Activated CD4-positive, alpha-beta T cell treated with anti-CD3 and anti-CD28 coated beads, Interleukin-2, amount 50 U/mL, for 16 hours (primary cell): ENCODE results near the gene FEM1C.

ENCODE experiments used
- DNase-seq: peaks from one replicate; pipeline ENCODE4 v3.0.0-alpha.2; 2020

Gene FEM1C

DNA sequence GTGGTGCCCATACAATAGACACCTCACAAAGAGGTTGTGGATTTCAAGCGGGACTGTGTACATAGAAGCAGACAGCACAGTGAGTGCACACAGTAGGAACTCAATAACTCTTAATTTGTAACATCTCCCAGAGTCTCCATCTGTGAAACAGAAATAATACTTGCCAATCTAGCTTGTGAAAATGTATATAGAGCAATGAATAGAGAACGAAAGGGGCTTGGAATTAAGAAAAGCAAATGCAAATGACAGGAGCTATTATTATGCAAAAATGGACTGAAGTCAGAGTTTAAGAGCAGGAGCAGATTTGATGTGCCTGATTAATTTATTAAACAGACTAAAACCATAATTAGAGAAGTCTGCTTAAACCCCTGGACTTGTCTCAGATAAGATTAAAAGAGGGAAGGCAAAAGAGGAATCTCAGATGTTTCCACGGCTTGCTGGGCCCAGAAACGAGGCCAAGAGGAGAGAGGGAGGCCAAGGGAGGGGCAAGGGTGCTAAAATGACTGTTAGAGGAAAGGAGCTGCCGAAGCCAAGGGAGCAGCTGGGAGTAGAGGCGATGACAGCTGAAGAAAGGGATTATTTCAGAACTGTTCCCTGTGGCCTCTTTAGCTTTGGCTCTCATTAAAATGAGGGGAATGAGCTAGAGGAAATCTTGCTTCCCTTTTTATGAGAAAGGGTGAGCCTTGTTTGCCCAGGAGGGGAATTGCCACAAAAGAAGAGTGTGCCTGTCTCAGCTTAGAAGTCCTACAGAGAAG, 72.1 kb downstream of the FEM1C start:
- DNase-seq, result no peak

DNA sequence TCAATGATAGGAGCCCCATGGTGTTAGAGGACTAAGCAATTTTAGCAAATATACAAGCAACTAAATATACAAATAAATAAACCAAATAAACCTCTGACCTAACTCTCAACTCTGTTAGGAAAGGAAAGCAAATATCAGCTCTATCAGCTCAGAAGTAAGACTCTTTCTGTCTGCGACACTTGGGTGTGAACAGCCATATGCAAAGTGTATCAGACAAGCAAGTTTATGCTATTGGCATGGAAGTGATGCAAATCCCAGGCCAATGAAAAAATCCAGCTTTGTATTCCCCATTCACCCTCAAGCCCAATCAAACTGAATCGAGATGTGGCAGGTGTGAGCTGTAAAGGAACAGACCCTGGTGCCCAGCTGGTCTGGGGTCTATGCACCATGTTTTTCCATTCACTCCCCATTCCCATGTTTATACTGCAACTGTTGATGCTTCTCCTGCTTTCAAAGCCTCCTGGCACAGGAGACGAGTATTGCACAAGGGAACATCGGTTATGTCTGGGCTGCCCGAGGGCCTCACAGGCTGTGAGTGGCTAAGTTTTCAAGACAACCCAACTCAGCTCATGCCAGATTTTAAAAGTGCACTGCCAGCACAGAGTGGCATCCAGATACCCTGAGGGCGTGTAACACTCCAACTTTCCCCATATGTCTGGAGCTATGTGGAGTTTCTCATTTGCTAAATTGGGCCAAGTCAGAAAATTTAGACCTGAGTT, 73.1 kb downstream of the FEM1C start:
- DNase-seq, result no peak

DNA sequence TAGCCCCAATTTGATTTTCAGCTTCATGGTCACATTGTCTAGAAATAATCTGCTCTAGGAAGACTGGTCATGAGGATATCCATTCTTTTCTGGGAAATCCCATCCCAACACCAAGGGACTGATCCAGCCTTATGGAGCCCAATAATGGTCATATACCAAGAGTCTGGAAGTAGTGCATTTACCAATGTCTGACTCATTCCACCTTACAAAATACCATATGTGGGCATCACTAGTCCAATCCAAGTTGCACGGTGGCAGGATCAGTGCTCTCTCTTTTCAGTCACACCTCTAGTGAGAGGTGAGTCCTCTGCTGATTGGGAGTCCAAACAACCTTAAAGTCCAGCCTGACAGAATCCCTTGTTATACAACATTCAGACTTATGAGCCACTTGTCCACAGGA, 73.7 kb downstream of the FEM1C start:
- DNase-seq, result no peak
